GM12878 (cell line): Measurements from ENCODE around the gene SLC35B4. TPM values are rescaled to one million over a fixed set of nuclear protein-coding genes. Genes with fewer than 3 reads are reported as not detected.

Experiments
- ATAC-seq: fragments of 200-7000 bp; cut with Tn5 transposase; 3 replicates; pipeline ENCODE4 v1.9.1; 2020; ENCODE audit warnings: mild to moderate bottlenecking, moderate library complexity
- BruUV-seq: library from RNA; stranded (reverse); fragments of 400-500 nt; replicated peaks from 2 replicates; lab custom pipeline; 2021; lab: Mats Ljungman, UMichigan
- CTCF ChIA-PET: fragments of 300-600 bp; sonication (Branson Sonifier 250); formaldehyde crosslinking; extraction: SDS; loops from one replicate; lab custom pipeline; 2021; ENCODE audit warnings: inconsistent platforms; lab: Yijun Ruan, JAX
- POLR2A ChIA-PET: fragments of 350-600 bp; formaldehyde crosslinking; extraction: SDS; loops from one replicate; lab custom pipeline; 2021; ENCODE audit warnings: inconsistent platforms; lab: Charles Lee
- RAD21 ChIA-PET: fragments of 300-600 bp; sonication (Branson Sonifier 250); formaldehyde crosslinking; loops from one replicate; lab custom pipeline; 2023; ENCODE audit warnings: antibody characterized with exemption; ENCODE audit not compliant: unreplicated experiment; lab: Charles Lee
- SMC1A ChIA-PET: fragments of 300-600 bp; sonication (Branson Sonifier 250); formaldehyde crosslinking; loops from one replicate; lab custom pipeline; 2023; ENCODE audit not compliant: unreplicated experiment, uncharacterized antibody; lab: Charles Lee
- DNase-seq: peaks from one replicate; pipeline ENCODE4 v3.0.0-alpha.2; 2011; ENCODE audit warnings: low read depth, low spot score
- FAIRE-seq: peaks from 3 replicates; lab custom pipeline; 2011; peaks lifted over from hg19 to GRCh38; lab: Jason Lieb, UNC
- H2AFZ ChIP-seq: 2 replicates; pipeline ENCODE4 v1.6.0; 2011; ENCODE audit warnings: low read depth, low read length, control low read depth; ENCODE audit not compliant: control insufficient read depth
- H3K27ac ChIP-seq: 2 replicates; pipeline ENCODE4 v1.5.1; 2011; ENCODE audit warnings: control low read depth; ENCODE audit not compliant: control insufficient read depth, insufficient read depth
- H3K27me3 ChIP-seq, 2 experiments: replicated peaks in 1 of 2; 2 replicates each; pipeline versions ENCODE4 v1.6.0 to v1.6.1; 2011; ENCODE audit warnings: low read length in 1 of 2; ENCODE audit not compliant: control insufficient read depth in 2 of 2, insufficient read depth in 2 of 2
- H3K36me3 ChIP-seq, 2 experiments: 2 replicates each; pipeline ENCODE4 v1.5.1; 2011; ENCODE audit warnings: low read length in 1 of 2; ENCODE audit not compliant: control insufficient read depth in 2 of 2, insufficient read depth in 2 of 2
- H3K4me1 ChIP-seq: 2 replicates; pipeline ENCODE4 v1.6.1; 2011; ENCODE audit warnings: mild to moderate bottlenecking, low read length, moderate library complexity, mixed read lengths; ENCODE audit not compliant: control insufficient read depth, insufficient read depth
- H3K4me2 ChIP-seq: 2 replicates; pipeline ENCODE4 v1.6.0; 2011; ENCODE audit warnings: control low read depth; ENCODE audit not compliant: control insufficient read depth, insufficient read depth
- H3K4me3 ChIP-seq: fragments of 200-600 bp; sonication (generic); 2 replicates; pipeline ENCODE4 v1.5.1; 2016
- H3K79me2 ChIP-seq: 2 replicates; pipeline ENCODE4 v1.6.0; 2011; ENCODE audit warnings: low read length; ENCODE audit not compliant: control insufficient read depth, insufficient read depth
- H3K9ac ChIP-seq: 2 replicates; pipeline ENCODE4 v1.8.0; 2011; ENCODE audit warnings: low read length, control low read depth, mixed read lengths; ENCODE audit not compliant: control insufficient read depth, insufficient read depth
- H3K9me3 ChIP-seq: replicated peaks from 3 replicates; pipeline ENCODE4 v1.5.1; 2011; ENCODE audit warnings: mild to moderate bottlenecking, low read length; ENCODE audit not compliant: control insufficient read depth, insufficient read depth
- H4K20me1 ChIP-seq: 2 replicates; pipeline ENCODE4 v1.6.0; 2011; ENCODE audit not compliant: control insufficient read depth, insufficient read depth
- ASH2L ChIP-seq: fragments of 300-600, 200-600 bp; sonication (generic); IDR thresholded peaks from 2 replicates; pipeline ENCODE4 v1.6.1; 2017; ENCODE audit warnings: low read depth, mild to moderate bottlenecking, borderline replicate concordance
- BCL11A ChIP-seq: IDR thresholded peaks from 2 replicates; pipeline ENCODE4 v1.6.1; 2011; ENCODE audit warnings: low read depth, low read length
- BRCA1 ChIP-seq: IDR thresholded peaks from 2 replicates; pipeline ENCODE4 v1.6.1; 2011; ENCODE audit warnings: low read depth, low read length, improper control_type of control experiment
- CBFB ChIP-seq: IDR thresholded peaks from 2 replicates; pipeline ENCODE4 v1.6.1; 2016; ENCODE audit warnings: antibody characterized with exemption, low read depth
- CHD1 ChIP-seq: IDR thresholded peaks from 2 replicates; pipeline ENCODE4 v1.6.1; 2012; ENCODE audit warnings: low read depth, low read length, improper control_type of control experiment
- CHD2 ChIP-seq: IDR thresholded peaks from 2 replicates; pipeline ENCODE4 v1.6.1; 2011; ENCODE audit warnings: low read depth, low read length, improper control_type of control experiment, borderline replicate concordance
- IKZF2 ChIP-seq, 2 experiments: fragments of 450-650 bp; IDR thresholded peaks; 2 replicates each; pipeline ENCODE4 v1.6.1; 2017; ENCODE audit warnings: mild to moderate bottlenecking in 2 of 2, moderate library complexity in 2 of 2
- JUND ChIP-seq: IDR thresholded peaks from 2 replicates; pipeline ENCODE4 v1.6.1; 2012; ENCODE audit warnings: low read depth, mild to moderate bottlenecking, low read length, improper control_type of control experiment, moderate library complexity
- MTA3 ChIP-seq: IDR thresholded peaks from 2 replicates; pipeline ENCODE4 v1.6.1; 2012; ENCODE audit warnings: low read length, inconsistent platforms, borderline replicate concordance
- NKRF ChIP-seq: fragments of 450-650 bp; conservative IDR thresholded peaks from 2 replicates; pipeline ENCODE4 v1.6.1; 2017; ENCODE audit warnings: mild to moderate bottlenecking, moderate library complexity
- RUNX3 ChIP-seq: IDR thresholded peaks from 2 replicates; pipeline ENCODE4 v1.6.1; 2012; ENCODE audit warnings: low read length, inconsistent platforms
- SIN3A ChIP-seq: IDR thresholded peaks from 2 replicates; pipeline ENCODE4 v1.6.1; 2012; ENCODE audit warnings: low read depth, low read length, improper control_type of control experiment
- SMARCA5 ChIP-seq: fragments of 450-650 bp; IDR thresholded peaks from 2 replicates; pipeline ENCODE4 v1.6.1; 2017; ENCODE audit warnings: mild to moderate bottlenecking
- SRF ChIP-seq, 2 experiments: IDR thresholded peaks; 2 replicates each; pipeline ENCODE4 v1.6.1; 2011; ENCODE audit warnings: low read depth in 2 of 2, low read length in 2 of 2, mild to moderate bottlenecking in 1 of 2, moderate library complexity in 1 of 2
- YBX1 ChIP-seq: fragments of 450-650 bp; IDR thresholded peaks from 2 replicates; pipeline ENCODE4 v1.6.1; 2016; ENCODE audit warnings: antibody characterized with exemption
- YY1 ChIP-seq: IDR thresholded peaks from 2 replicates; pipeline ENCODE4 v1.6.1; 2011; ENCODE audit warnings: low read depth, mild to moderate bottlenecking, low read length
- ZBTB11 ChIP-seq: fragments of 450-650 bp; formaldehyde crosslinking; IDR thresholded peaks from 2 replicates; pipeline ENCODE4 v1.5.0; 2022; ENCODE audit warnings: mild to moderate bottlenecking, missing genetic modification characterization
- ZNF274 ChIP-seq: IDR thresholded peaks from one replicate; pipeline ENCODE4 v1.8.0; 2011; ENCODE audit not compliant: insufficient read length, insufficient read depth
- WGBS: methylation state at CpG from one replicate; pipeline ENCODE4 v1.1.6; 2016; ENCODE audit warnings: low lambda C conversion rate; ENCODE audit not compliant: insufficient replicate concordance, insufficient coverage; ENCODE audit errors: missing lambda C conversion rate; 5-methylcytosine and 5-hydroxymethylcytosine counted together
- in situ Hi-C: fragments of 300-500 bp; cut with MboI; formaldehyde crosslinking; loops from 9 replicates; pipeline ENCODE4 v1.14.3; 2018; ENCODE audit warnings: mixed read lengths
- intact Hi-C: fragments of 100-400 bp; cut with micrococcal nuclease; formaldehyde crosslinking; loops from one replicate; pipeline ENCODE4 v1.14.2; 2022; ENCODE audit not compliant: unreplicated experiment
- polyA plus RNA-seq, 11 experiments: library from polyadenylated mRNA; depleted of rRNA in 4 of 11; unstranded in 6 of 11; stranded (reverse) in 5 of 11; fragments of >200 nt; fragmentation: Nextera tagmentation in 4 of 11; fragmentation: Illumina TruSeq in 1 of 11; extraction: Ambion mirVana in 4 of 11; extraction: Trizol in 1 of 11; gene quantifications; 1 replicate in 1 of 11; 2 replicates in 10 of 11; pipeline versions ENCODE4 v1.2.1 to v1.2.3, GENCODE V29; 2011 to 2016; ENCODE audit warnings: inconsistent platforms in 2 of 11, missing spikeins in 2 of 11, low read depth in 1 of 11
- total RNA-seq, 4 experiments: library from RNA; depleted of rRNA in 3 of 4; stranded (reverse); fragments of >200 nt in 3 of 4; fragmentation: Illumina TruSeq in 1 of 4; extraction: Trizol in 1 of 4; gene quantifications; 2 replicates each; pipeline versions ENCODE4 v1.2.1 to v1.2.3, GENCODE V29; 2013 to 2021

The SLC35B4 gene
- total and polyA plus RNA-seq, 10 of the 15 experiments (the other 5 are each of a cell fraction or from before 2014, with no cell fraction given): 3.6 to 23.9 (median 14.0) TPM

GRCh38 chr7:134289423-134289822 is 27.3 kb downstream of the SLC35B4 start:
- DNase-seq (no peak), ATAC-seq (no peak), FAIRE-seq (no peak)
- no peaks in the 10 kb centered on the region for H3K79me2 ChIP-seq
- no peak overlapping the region for H3K27ac ChIP-seq
- peaks cover 11% of the 10 kb centered on the region for H3K4me1 ChIP-seq
- no peaks in the 10 kb centered on the region for H3K9me3 ChIP-seq
- no peak overlapping the region for H2AFZ ChIP-seq
- no peak overlapping the region for H3K4me3 ChIP-seq
- in situ Hi-C loops (no loop called here), intact Hi-C loops (no loop called here)
- TF ChIP-seq NKRF (no peak), SMARCA5 (no peak), IKZF2 (IDR thresholded peaks at IDR 0.05) (no peak), SIN3A (no peak), YY1 (no peak), CHD2 (no peak), ZBTB11 (CRISPR knock-in tag) (no peak), ASH2L (no peak), SRF (IDR thresholded peaks at IDR 0.05; ENCODE audit: low read depth in 2 of 2, low read length in 2 of 2) (no peak), CHD1 (no peak), ZNF274 (no peak), RUNX3 (no peak), YBX1 (no peak), MTA3 (no peak), JUND (no peak), BCL11A (no peak), BRCA1 (no peak), CBFB (no peak)
- no peak overlapping the region for H3K4me2 ChIP-seq
- no peaks in the 10 kb centered on the region for H3K27me3 ChIP-seq
- ChIA-PET CTCF (interaction anchor here (0.8 to 0.9 kb wide), 2 partner anchors 9 to 27 kb away, joined by 4 to 6 read pairs; partner anchors contain the start of gene SLC35B4), SMC1A (interaction anchor here (1.4 kb wide), 1 partner anchor 9 kb away, joined by 3 read pairs; no protein-coding TSS in a partner anchor), POLR2A (no interaction called here), RAD21 (no interaction called here)
- H4K20me1 ChIP-seq: no peaks in the 10 kb centered on the region
- H3K36me3 ChIP-seq: peaks cover 0 to 5% of the 10 kb centered on the region in 2 experiments; a peak in 2 of 4 replicates
- H3K9ac ChIP-seq: no peak overlapping the region
- no TSS peak for BruUV-seq
- 99% methylated on average over 7 of the region's 7 CpGs for WGBS
